ENCODE results near the gene ERBB4. TPM values are rescaled to one million over a fixed set of nuclear protein-coding genes. Genes with fewer than 3 reads are reported as not detected.

The ERBB4 gene
- total RNA-seq, 2 donors from 2014 or later: 1.0 to 32.8 TPM

GRCh38 chr2:212173756-212174510 lies 364.7 kb downstream of the ERBB4 start:
- Histone ChIP-seq H3K9me3 (no peaks in the 10 kb centered on the region), H3K36me3 (no peaks in the 10 kb centered on the region), H3K27ac (no peak overlapping the region), H3K4me1 (replicated peaks) (no peaks in the 10 kb centered on the region), H3K27me3 (replicated peaks; ENCODE audit: insufficient read depth) (no peaks in the 10 kb centered on the region), H3K4me3 (no peak overlapping the region)
- TF ChIP-seq POLR2A (IDR thresholded peaks at IDR 0.05) (no peak), CTCF (IDR thresholded peaks at IDR 0.05) (no peak), POLR2AphosphoS5 (IDR thresholded peaks at IDR 0.05) (no peak)
- WGBS: 29% methylated on average over 3 of the region's 3 CpGs
- intact Hi-C loops (cut with DNase I): no loop called here
- no peak for DNase-seq (ENCODE audit: low spot score)

- H3K9me3 ChIP-seq: no peaks in the 10 kb centered on the region
- WGBS: 67% methylated on average over 1 of the region's 1 CpG
Observed at GRCh38 chr2:212173331-212173730, 365.3 kb downstream of the ERBB4 start.

GRCh38 chr2:212170382-212170781 lies 368.2 kb downstream of the ERBB4 start:
- intact Hi-C loops (cut with DNase I): no loop called here
- no peaks in the 10 kb centered on the region for H3K27me3 ChIP-seq (replicated peaks; ENCODE audit: insufficient read depth)
- H3K4me3 ChIP-seq: no peak overlapping the region
- H3K9me3 ChIP-seq: no peaks in the 10 kb centered on the region
- no peak overlapping the region for H3K27ac ChIP-seq
- DNase-seq (ENCODE audit: low spot score): no peak
- 97% methylated on average over 2 of the region's 2 CpGs for WGBS
- H3K4me1 ChIP-seq (replicated peaks): no peaks in the 10 kb centered on the region
- TF ChIP-seq POLR2A (IDR thresholded peaks at IDR 0.05) (no peak), CTCF (IDR thresholded peaks at IDR 0.05) (no peak), POLR2AphosphoS5 (IDR thresholded peaks at IDR 0.05) (no peak)
- no peaks in the 10 kb centered on the region for H3K36me3 ChIP-seq

More at GRCh38 chr2:212173331-212173730, 365.3 kb downstream of the ERBB4 start:
- Histone ChIP-seq H3K36me3 (no peaks in the 10 kb centered on the region), H3K4me3 (no peak overlapping the region), H3K4me1 (replicated peaks) (no peaks in the 10 kb centered on the region), H3K27ac (no peak overlapping the region), H3K27me3 (replicated peaks; ENCODE audit: insufficient read depth) (no peaks in the 10 kb centered on the region)
- no peak for TF ChIP-seq POLR2A (IDR thresholded peaks at IDR 0.05)
- intact Hi-C loops (cut with DNase I): no loop called here
- no peak for DNase-seq (ENCODE audit: low spot score)

GRCh38 chr2:212158081-212158480 lies 380.5 kb downstream of the ERBB4 start:
- Histone ChIP-seq H3K9me3 (no peaks in the 10 kb centered on the region), H3K27me3 (replicated peaks; ENCODE audit: insufficient read depth) (no peaks in the 10 kb centered on the region), H3K4me3 (no peak overlapping the region), H3K36me3 (no peaks in the 10 kb centered on the region), H3K4me1 (replicated peaks) (no peaks in the 10 kb centered on the region), H3K27ac (no peak overlapping the region)
- 88% methylated on average over 1 of the region's 1 CpG for WGBS
- no peak for TF ChIP-seq CTCF (IDR thresholded peaks at IDR 0.05)
- TF ChIP-seq POLR2AphosphoS5 (IDR thresholded peaks at IDR 0.05): no peak
- TF ChIP-seq POLR2A (IDR thresholded peaks at IDR 0.05): no peak
- intact Hi-C loops (cut with DNase I): no loop called here
- DNase-seq (ENCODE audit: low spot score): no peak

GRCh38 chr2:212157012-212157411 lies 381.6 kb downstream of the ERBB4 start:
- Histone ChIP-seq H3K27me3 (replicated peaks; ENCODE audit: insufficient read depth) (no peaks in the 10 kb centered on the region), H3K27ac (no peak overlapping the region), H3K4me1 (replicated peaks) (no peaks in the 10 kb centered on the region), H3K36me3 (no peaks in the 10 kb centered on the region), H3K9me3 (no peaks in the 10 kb centered on the region), H3K4me3 (no peak overlapping the region)
- intact Hi-C loops (cut with DNase I): no loop called here
- no peak for DNase-seq (ENCODE audit: low spot score)
- 67% methylated on average over 1 of the region's 1 CpG for whole genome bisulfite sequencing
- TF ChIP-seq POLR2AphosphoS5 (IDR thresholded peaks at IDR 0.05): no peak

- no peaks in the 10 kb centered on the region for H3K9me3 ChIP-seq
- H3K36me3 ChIP-seq: no peaks in the 10 kb centered on the region
- no peak for DNase-seq (ENCODE audit: low spot score)
- H3K4me3 ChIP-seq: no peak overlapping the region
- TF ChIP-seq CTCF (IDR thresholded peaks at IDR 0.05): no peak
- TF ChIP-seq POLR2AphosphoS5 (IDR thresholded peaks at IDR 0.05): no peak
- no peak for TF ChIP-seq POLR2A (IDR thresholded peaks at IDR 0.05)
- no peaks in the 10 kb centered on the region for H3K4me1 ChIP-seq (replicated peaks)
- no peaks in the 10 kb centered on the region for H3K27me3 ChIP-seq (replicated peaks; ENCODE audit: insufficient read depth)
- intact Hi-C loops (cut with DNase I): no loop called here
- no peak overlapping the region for H3K27ac ChIP-seq
- 88% methylated on average over 3 of the region's 3 CpGs for WGBS
Observed at GRCh38 chr2:212156088-212156487, 382.5 kb downstream of the ERBB4 start.

All from prostate gland (tissue), 2 donors.